NCI-H82 treated with DMSO at 0.1 percent for 48 hours (cell line): ENCODE data around the gene EXOSC5.

Experiments used
- DNase-seq: peaks from one replicate; lab custom pipeline; 2025; ENCODE audit not compliant: unreplicated experiment; lab: John Stamatoyannopoulos, UW

The EXOSC5 gene

GRCh38 chr19:41426952-41427646 lies 29.9 kb upstream of the EXOSC5 start, which contains the start of gene B3GNT8:
Gene B3GNT8, minus strand, starts transcription at chr19:41427374. Its CDS starts 596 bp downstream, at chr19:41426778.
- DNase-seq, result no peak

DNA sequence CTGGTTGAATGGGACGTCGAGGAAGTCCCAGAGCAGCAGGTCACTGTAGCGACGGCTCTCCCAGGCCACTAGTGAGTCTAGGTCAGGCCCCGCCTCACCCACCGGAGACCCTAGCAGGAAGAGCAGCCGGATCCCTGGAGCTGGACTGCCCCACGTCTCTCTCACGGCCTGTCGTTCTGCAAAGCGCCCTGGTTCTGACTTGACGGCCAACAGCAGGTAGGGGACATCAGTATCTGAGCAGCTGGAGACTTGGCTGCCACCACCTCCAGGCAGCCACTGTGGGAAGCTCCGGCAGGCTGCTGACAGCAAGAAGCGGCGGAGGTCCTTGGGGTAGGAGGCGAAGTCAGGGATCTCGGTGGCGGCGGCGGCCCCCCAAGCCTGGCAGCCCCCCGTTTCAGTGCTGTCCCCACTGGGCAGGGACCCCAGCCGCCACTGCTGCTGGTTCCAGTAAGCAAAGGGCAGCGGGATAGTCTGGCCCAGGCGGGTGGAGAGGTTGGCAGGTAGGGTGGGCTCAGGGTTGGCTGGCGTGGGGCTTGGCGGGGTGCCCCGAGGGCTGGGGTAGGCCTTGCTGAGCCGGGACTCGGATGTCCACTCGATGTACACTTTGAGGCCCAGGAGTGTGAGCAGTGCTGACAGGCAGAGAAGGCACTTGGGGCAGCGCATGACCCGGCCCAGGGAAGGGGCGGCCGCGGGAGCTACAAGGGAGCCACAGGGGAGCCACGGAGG lies 29.1 kb upstream of the EXOSC5 start:
- no peak for DNase-seq

DNA sequence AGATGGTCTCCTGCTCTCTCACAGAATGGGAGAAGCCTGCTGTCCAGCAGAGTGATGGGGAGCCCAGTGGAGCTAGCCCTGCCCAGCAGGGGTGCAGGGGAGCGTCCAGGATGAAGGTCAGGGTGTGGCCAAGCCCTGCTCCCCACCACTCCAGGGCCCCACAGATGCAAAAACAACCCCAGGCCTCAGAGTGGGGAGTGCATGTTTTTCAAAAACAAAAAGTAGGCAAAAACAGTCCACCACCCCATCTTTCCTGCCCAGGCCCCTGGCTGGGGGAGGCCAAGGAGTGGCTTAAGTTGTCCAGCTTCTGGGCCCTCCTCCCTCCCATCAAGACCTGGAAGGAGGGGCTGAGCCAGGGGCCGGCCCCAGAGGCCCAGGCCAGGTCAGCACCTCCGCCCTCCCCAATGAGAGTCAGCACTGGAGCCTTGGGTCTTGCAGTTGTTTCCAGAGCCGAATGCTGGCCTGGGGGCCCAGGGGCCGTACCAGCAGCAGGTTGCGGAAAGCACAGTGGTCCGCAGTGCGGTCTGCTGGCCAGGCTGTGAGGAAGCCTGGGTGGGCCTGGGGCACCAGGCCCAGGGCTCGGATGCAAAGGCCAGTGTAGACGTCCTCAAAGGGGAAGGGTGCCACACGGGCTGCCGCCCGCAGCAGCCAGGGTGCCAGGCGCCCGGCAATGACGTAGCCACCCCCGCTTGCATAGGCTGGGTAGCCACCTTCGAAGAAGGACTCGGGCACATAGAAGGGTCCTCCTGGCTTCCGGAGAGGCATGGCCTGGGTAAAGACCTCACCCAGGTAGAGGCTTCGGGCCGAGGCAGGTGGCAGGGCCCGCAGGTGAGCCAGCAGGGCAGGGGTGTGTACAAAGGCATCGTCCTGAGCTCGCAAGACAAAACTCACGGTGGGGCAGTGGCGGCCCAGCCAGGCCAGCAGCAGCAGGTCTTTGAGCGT lies 28.3 kb upstream of the EXOSC5 start:
- DNase-seq, result no peak

GRCh38 chr19:41424335-41425173 lies 27.4 kb upstream of the EXOSC5 start:
- no peak for DNase-seq

DNA sequence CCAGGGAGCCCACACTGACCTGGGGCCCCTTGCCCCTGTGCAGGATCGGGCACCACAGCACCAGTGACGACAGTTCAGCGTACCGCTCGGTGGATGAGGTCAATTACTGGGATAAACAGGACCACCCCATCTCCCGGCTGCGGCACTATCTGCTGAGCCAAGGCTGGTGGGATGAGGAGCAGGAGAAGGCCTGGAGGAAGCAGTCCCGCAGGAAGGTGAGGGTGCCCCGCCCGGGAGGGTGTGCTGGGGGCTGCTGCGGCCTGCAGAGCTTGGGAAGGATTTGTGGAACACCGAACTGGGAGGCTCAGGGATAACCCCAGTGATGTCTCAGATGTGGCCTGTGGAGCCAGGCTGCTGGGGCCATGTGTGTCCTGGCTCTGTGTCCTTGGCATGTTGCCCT lies 25.8 kb upstream of the EXOSC5 start:
- no peak for DNase-seq

DNA sequence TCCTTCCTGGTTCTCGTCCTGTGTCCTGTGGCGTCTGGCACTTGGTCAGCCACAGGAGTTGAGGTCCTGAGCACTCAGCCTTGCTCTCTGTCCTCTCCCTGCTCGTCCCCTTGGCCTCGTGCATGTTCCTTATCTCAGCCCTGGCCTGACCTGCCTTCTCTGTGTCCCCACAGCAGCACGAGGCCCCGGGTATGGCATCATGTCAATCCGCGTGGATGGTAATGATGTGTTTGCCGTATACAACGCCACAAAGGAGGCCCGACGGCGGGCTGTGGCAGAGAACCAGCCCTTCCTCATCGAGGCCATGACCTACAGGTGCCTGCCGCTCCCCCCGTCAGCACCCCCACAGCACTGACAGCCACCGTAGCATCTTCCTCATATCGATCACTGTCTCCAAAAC lies 25.3 kb upstream of the EXOSC5 start:
- DNase-seq, result no peak

GRCh38 chr19:41421973-41422372 lies 24.8 kb upstream of the EXOSC5 start:
- DNase-seq, result no peak

GRCh38 chr19:41421314-41421713 lies 24.2 kb upstream of the EXOSC5 start:
- no peak for DNase-seq

GRCh38 chr19:41420101-41420880 lies 23.1 kb upstream of the EXOSC5 start:
- DNase-seq, result no peak

- no peak for DNase-seq
These were observed 19.1 kb upstream of the EXOSC5 start for GRCh38 chr19:41416194-41416674.

DNA sequence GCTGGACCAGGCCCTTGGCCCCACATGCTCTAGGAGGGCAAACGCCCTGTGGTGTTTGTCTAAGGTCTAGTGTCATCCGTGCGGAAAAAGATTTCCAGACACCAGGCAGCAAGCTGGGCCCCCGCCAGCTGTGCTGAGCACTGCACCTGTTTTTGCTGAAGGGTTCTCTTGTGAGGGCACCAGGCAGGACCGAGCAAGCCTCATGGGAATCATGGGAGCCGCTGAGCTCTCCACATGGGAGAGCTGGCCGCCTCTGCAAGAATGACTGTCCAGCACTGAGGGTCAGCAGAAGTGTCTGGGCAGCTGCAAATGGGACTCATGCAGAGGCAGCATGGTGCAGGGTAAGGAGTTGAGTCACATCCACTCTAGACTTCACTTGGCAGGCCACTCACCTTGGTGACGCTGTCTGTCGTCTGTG lies 18.0 kb upstream of the EXOSC5 start:
- no peak for DNase-seq

- no peak for DNase-seq
These were observed 17.3 kb upstream of the EXOSC5 start for GRCh38 chr19:41414461-41414860.

GRCh38 chr19:41413947-41414346 lies 16.8 kb upstream of the EXOSC5 start:
- DNase-seq, result no peak

DNA sequence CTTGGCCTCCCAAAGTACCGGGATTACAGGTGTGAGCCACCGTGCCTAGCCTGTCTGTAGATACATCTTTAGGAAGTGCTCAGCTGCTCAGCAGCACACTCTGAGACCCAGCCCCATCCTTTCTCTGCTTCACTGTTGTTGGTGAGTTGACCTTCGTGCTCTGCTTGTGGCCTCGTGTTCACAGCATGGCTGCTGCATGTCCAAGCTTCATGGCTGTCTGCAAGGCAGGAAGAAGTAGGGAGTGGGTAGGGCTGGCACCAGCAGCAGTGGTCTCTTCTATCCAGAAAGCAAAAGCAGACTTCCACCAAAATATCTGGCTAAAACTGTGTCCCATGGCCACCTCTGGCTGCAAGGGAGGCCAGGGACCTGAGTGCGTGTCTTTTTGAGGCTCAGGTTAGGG lies 15.8 kb upstream of the EXOSC5 start:
- DNase-seq, result no peak

DNA sequence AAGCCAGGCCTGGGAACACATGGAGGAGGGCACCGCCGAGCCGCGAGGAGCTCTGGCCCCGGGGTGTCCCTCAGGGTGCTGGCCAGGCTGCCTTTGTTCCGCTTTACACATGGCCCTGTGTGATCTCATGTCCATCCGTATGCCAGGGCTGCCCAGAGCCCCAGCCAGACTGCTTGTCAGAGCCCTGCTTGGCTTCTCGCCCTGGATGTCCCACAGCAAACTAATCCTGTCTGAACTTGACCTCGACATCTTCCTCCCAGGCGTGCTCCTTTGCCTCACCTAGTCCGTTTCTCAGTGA lies 14.8 kb upstream of the EXOSC5 start:
- no peak for DNase-seq

GRCh38 chr19:41411100-41411967 lies 14.2 kb upstream of the EXOSC5 start:
- DNase-seq, result no peak

GRCh38 chr19:41410336-41411054 lies 13.3 kb upstream of the EXOSC5 start:
- DNase-seq, result no peak

DNA sequence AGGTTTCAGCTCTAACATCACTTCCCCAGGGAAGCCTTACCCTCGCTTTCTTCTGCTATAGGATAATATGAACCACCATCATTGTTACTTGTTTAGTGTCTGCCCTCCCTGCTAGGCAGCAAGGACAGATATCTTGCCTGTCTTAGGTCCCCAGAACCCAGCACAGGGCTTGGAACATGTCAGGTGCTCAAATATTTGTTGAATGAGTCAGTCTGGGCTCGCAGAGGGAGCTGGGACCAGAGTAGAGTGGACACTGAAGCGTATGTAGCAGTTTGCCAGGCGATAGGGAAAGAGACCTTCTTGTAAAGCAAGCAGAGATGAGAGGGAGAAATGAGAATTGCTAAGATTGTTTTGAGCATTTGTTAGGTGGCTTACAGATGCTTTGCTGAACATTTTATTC lies 12.1 kb upstream of the EXOSC5 start:
- DNase-seq, result no peak
